ENCODE measurements around the gene ALK.
A peak's percentile ranks its signal among the peaks of the same experiment; 100 is the strongest.

The ALK gene

GRCh38 chr2:29239209-29239960 is 682.0 kb downstream of the ALK start:
- H3K9ac ChIP-seq (ENCODE audit: low read length): no peak overlapping the region
- H3K36me3 ChIP-seq (ENCODE audit: control insufficient read depth, insufficient read depth, low read length, severe bottlenecking): no peaks in the 10 kb centered on the region
- no peak for DNase-seq (ENCODE audit: low read depth)
- H3K9me3 ChIP-seq (ENCODE audit: control insufficient read depth, low read length): no peaks in the 10 kb centered on the region
- no peak overlapping the region for H3K4me3 ChIP-seq (ENCODE audit: low read length)
- H3K27me3 ChIP-seq (replicated peaks; ENCODE audit: control insufficient read depth, insufficient read depth, low read length): peaks cover 54% of the 10 kb centered on the region
- H3K4me1 ChIP-seq (ENCODE audit: control insufficient read depth, insufficient read depth, low read length): no peaks in the 10 kb centered on the region

DNA sequence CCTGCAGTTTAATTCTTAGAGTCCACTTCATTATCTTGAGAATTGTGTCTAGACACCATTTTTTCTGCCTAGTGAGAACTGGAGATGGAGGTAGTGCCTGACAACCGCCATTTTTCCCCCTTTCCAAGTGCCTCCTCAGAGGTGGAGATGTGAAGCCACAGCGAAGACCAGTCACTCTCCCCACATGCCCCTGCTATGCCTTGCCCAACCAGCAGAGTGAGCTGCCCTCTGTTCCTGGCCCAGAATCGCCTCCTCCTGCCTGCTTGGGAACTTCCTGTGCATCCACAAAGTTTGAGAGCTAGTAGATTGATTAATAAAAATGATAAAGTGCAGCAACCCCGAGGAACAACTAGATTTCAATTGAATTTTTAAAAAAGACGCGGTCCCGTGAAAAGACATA is 682.9 kb downstream of the ALK start:
- H3K36me3 ChIP-seq (ENCODE audit: control insufficient read depth, insufficient read depth, low read length, severe bottlenecking): no peaks in the 10 kb centered on the region
- H3K9ac ChIP-seq (ENCODE audit: low read length): no peak overlapping the region
- H3K27me3 ChIP-seq (replicated peaks; ENCODE audit: control insufficient read depth, insufficient read depth, low read length): peaks cover 62% of the 10 kb centered on the region
- DNase-seq (ENCODE audit: low read depth): peak; percentile 29
- no peaks in the 10 kb centered on the region for H3K4me1 ChIP-seq (ENCODE audit: control insufficient read depth, insufficient read depth, low read length)
- H3K9me3 ChIP-seq (ENCODE audit: control insufficient read depth, low read length): no peaks in the 10 kb centered on the region
- H3K4me3 ChIP-seq (ENCODE audit: low read length): no peak overlapping the region

DNA sequence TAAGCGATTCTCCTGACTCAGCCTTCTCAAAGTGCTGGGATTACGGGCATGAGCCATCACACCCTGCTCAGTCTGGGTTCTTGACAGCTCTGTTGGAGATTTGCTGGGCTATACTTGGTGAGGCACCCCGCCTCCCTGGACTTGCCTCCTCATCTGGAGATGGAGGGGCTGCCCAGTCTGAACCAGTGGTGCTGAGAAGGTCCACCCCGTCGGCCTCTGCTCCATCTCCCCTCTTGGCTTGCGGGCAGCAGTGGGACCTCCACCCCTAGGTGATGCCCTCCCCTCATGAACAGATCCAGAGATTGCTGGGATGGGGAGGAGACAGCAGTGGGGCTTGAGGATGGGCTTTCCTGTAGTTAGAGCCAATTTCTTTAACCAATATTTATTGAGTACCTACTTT is 685.3 kb downstream of the ALK start:
- no peaks in the 10 kb centered on the region for H3K36me3 ChIP-seq (ENCODE audit: control insufficient read depth, insufficient read depth, low read length, severe bottlenecking)
- H3K27me3 ChIP-seq (replicated peaks; ENCODE audit: control insufficient read depth, insufficient read depth, low read length): peaks cover 51% of the 10 kb centered on the region
- no peaks in the 10 kb centered on the region for H3K4me1 ChIP-seq (ENCODE audit: control insufficient read depth, insufficient read depth, low read length)
- no peak for DNase-seq (ENCODE audit: low read depth)
- no peak overlapping the region for H3K9ac ChIP-seq (ENCODE audit: low read length)
- no peaks in the 10 kb centered on the region for H3K9me3 ChIP-seq (ENCODE audit: control insufficient read depth, low read length)
- no peak overlapping the region for H3K4me3 ChIP-seq (ENCODE audit: low read length)

GRCh38 chr2:29235411-29235810 is 686.0 kb downstream of the ALK start:
- no peak overlapping the region for H3K4me3 ChIP-seq (ENCODE audit: low read length)
- DNase-seq (ENCODE audit: low read depth): no peak
- H3K4me1 ChIP-seq (ENCODE audit: control insufficient read depth, insufficient read depth, low read length): no peaks in the 10 kb centered on the region
- no peaks in the 10 kb centered on the region for H3K36me3 ChIP-seq (ENCODE audit: control insufficient read depth, insufficient read depth, low read length, severe bottlenecking)
- H3K9me3 ChIP-seq (ENCODE audit: control insufficient read depth, low read length): no peaks in the 10 kb centered on the region
- H3K9ac ChIP-seq (ENCODE audit: low read length): no peak overlapping the region
- peaks cover 44% of the 10 kb centered on the region for H3K27me3 ChIP-seq (replicated peaks; ENCODE audit: control insufficient read depth, insufficient read depth, low read length)

GRCh38 chr2:29233428-29233827 is 688.0 kb downstream of the ALK start:
- Histone ChIP-seq H3K27me3 (replicated peaks; ENCODE audit: control insufficient read depth, insufficient read depth, low read length) (peaks cover 47% of the 10 kb centered on the region), H3K9me3 (ENCODE audit: control insufficient read depth, low read length) (no peaks in the 10 kb centered on the region), H3K36me3 (ENCODE audit: control insufficient read depth, insufficient read depth, low read length, severe bottlenecking) (no peaks in the 10 kb centered on the region), H3K4me1 (ENCODE audit: control insufficient read depth, insufficient read depth, low read length) (no peaks in the 10 kb centered on the region), H3K9ac (ENCODE audit: low read length) (no peak overlapping the region), H3K4me3 (ENCODE audit: low read length) (no peak overlapping the region)
- no peak for DNase-seq (ENCODE audit: low read depth)

- H3K4me1 ChIP-seq (ENCODE audit: control insufficient read depth, insufficient read depth, low read length): no peaks in the 10 kb centered on the region
- no peak overlapping the region for H3K4me3 ChIP-seq (ENCODE audit: low read length)
- no peaks in the 10 kb centered on the region for H3K9me3 ChIP-seq (ENCODE audit: control insufficient read depth, low read length)
- no peaks in the 10 kb centered on the region for H3K36me3 ChIP-seq (ENCODE audit: control insufficient read depth, insufficient read depth, low read length, severe bottlenecking)
- no peak overlapping the region for H3K9ac ChIP-seq (ENCODE audit: low read length)
- no peak for DNase-seq (ENCODE audit: low read depth)
- H3K27me3 ChIP-seq (replicated peaks; ENCODE audit: control insufficient read depth, insufficient read depth, low read length): peaks cover 61% of the 10 kb centered on the region
Observed at GRCh38 chr2:29232041-29232440, 689.3 kb downstream of the ALK start.

DNA sequence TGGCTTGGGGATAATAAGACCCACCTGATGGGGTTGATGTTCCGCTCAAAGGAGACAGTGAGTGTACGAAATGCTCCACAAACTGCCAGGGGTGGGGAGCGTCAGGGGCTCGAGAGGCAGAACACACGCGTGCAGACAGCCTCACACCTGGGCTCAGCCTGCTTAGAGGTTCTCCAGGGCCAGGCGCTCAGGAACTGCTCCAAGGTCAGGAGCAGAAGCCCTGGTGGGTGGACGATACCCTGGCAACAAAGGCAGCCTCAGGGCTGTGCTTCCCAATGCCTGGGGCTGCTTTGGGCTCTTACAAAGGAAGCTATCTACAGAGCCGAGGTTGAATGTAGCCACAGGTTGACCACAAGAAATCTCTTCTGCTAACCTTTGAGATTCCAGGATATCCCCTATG is 691.7 kb downstream of the ALK start:
- no peak overlapping the region for H3K9ac ChIP-seq (ENCODE audit: low read length)
- no peaks in the 10 kb centered on the region for H3K9me3 ChIP-seq (ENCODE audit: control insufficient read depth, low read length)
- peaks cover 2% of the 10 kb centered on the region for H3K4me1 ChIP-seq (ENCODE audit: control insufficient read depth, insufficient read depth, low read length)
- no peak overlapping the region for H3K4me3 ChIP-seq (ENCODE audit: low read length)
- no peak for DNase-seq (ENCODE audit: low read depth)
- H3K36me3 ChIP-seq (ENCODE audit: control insufficient read depth, insufficient read depth, low read length, severe bottlenecking): no peaks in the 10 kb centered on the region
- H3K27me3 ChIP-seq (replicated peaks; ENCODE audit: control insufficient read depth, insufficient read depth, low read length): peaks cover 51% of the 10 kb centered on the region

DNA sequence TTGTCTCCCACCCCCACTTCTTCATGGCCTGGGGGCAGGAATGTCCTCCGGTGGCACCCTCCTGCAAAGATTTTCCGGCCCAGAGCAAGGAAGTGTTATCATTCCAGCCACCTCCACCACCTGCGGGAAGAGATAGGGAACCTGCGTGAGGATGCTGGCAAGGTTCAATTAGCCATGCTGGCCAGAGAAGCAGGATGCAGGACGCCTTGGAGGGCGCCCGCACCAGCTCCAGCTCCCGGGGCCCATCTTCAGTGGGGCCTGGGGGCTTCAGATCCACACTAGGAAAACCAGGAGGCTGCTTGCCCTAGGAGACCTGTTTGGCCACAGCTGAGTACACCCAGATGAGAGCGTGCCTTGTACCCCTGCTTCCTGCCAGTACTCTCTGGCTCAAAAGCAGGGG is 692.4 kb downstream of the ALK start:
- no peak for DNase-seq (ENCODE audit: low read depth)
- Histone ChIP-seq H3K27me3 (replicated peaks; ENCODE audit: control insufficient read depth, insufficient read depth, low read length) (peaks cover 47% of the 10 kb centered on the region), H3K4me1 (ENCODE audit: control insufficient read depth, insufficient read depth, low read length) (peaks cover 9% of the 10 kb centered on the region), H3K36me3 (ENCODE audit: control insufficient read depth, insufficient read depth, low read length, severe bottlenecking) (no peaks in the 10 kb centered on the region), H3K9ac (ENCODE audit: low read length) (no peak overlapping the region), H3K9me3 (ENCODE audit: control insufficient read depth, low read length) (no peaks in the 10 kb centered on the region), H3K4me3 (ENCODE audit: low read length) (no peak overlapping the region)

- no peak overlapping the region for H3K9ac ChIP-seq (ENCODE audit: low read length)
- H3K36me3 ChIP-seq (ENCODE audit: control insufficient read depth, insufficient read depth, low read length, severe bottlenecking): no peaks in the 10 kb centered on the region
- peak; percentile 20 for DNase-seq (ENCODE audit: low read depth)
- H3K9me3 ChIP-seq (ENCODE audit: control insufficient read depth, low read length): no peaks in the 10 kb centered on the region
- peaks cover 18% of the 10 kb centered on the region for H3K4me1 ChIP-seq (ENCODE audit: control insufficient read depth, insufficient read depth, low read length)
- no peak overlapping the region for H3K4me3 ChIP-seq (ENCODE audit: low read length)
- H3K27me3 ChIP-seq (replicated peaks; ENCODE audit: control insufficient read depth, insufficient read depth, low read length): peaks cover 39% of the 10 kb centered on the region
Observed at GRCh38 chr2:29227935-29228675, 693.3 kb downstream of the ALK start.

DNA sequence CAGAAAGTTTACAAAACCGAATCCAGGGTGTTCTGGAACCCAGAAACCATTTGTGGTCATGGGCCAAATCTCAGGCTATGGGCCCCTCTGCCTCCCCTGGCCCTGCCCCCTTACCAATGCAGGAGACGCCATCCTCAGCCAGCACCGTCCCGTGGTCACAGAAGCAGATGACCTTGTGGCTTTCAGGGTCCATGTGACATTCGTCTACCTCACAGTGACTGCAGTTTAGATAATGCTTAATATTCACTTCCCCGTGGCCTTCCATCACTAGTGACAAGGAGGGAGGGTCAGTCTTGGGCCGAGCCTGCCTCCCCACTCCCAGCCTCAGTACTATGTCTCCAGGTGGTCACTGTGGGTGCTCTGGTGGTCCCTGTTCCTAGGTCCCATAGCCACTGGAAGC is 694.6 kb downstream of the ALK start:
- H3K4me3 ChIP-seq (ENCODE audit: low read length): no peak overlapping the region
- peaks cover 20% of the 10 kb centered on the region for H3K4me1 ChIP-seq (ENCODE audit: control insufficient read depth, insufficient read depth, low read length)
- H3K36me3 ChIP-seq (ENCODE audit: control insufficient read depth, insufficient read depth, low read length, severe bottlenecking): no peaks in the 10 kb centered on the region
- no peak overlapping the region for H3K9ac ChIP-seq (ENCODE audit: low read length)
- H3K9me3 ChIP-seq (ENCODE audit: control insufficient read depth, low read length): no peaks in the 10 kb centered on the region
- peaks cover 43% of the 10 kb centered on the region for H3K27me3 ChIP-seq (replicated peaks; ENCODE audit: control insufficient read depth, insufficient read depth, low read length)
- DNase-seq (ENCODE audit: low read depth): no peak

- DNase-seq (ENCODE audit: low read depth): no peak
- no peak overlapping the region for H3K9ac ChIP-seq (ENCODE audit: low read length)
- H3K9me3 ChIP-seq (ENCODE audit: control insufficient read depth, low read length): no peaks in the 10 kb centered on the region
- no peaks in the 10 kb centered on the region for H3K36me3 ChIP-seq (ENCODE audit: control insufficient read depth, insufficient read depth, low read length, severe bottlenecking)
- H3K27me3 ChIP-seq (replicated peaks; ENCODE audit: control insufficient read depth, insufficient read depth, low read length): peaks cover 46% of the 10 kb centered on the region
- H3K4me1 ChIP-seq (ENCODE audit: control insufficient read depth, insufficient read depth, low read length): peaks cover 20% of the 10 kb centered on the region
- no peak overlapping the region for H3K4me3 ChIP-seq (ENCODE audit: low read length)
Observed at GRCh38 chr2:29226375-29226774, 695.0 kb downstream of the ALK start.

Measured in adipocyte (in vitro differentiated cells).